Astrocyte of the cerebellum (primary cell): ENCODE results near the gene LEMD1.
A peak's percentile ranks its signal among the peaks of the same experiment; 100 is the strongest.

Experiments
- DNase-seq: peaks from one replicate; pipeline ENCODE4 v3.0.0-alpha.2; 2011; ENCODE audit warnings: low read depth
- H3K4me3 ChIP-seq: 2 replicates; pipeline ENCODE4 v1.5.1; 2011; ENCODE audit warnings: mild to moderate bottlenecking, low read depth, low read length, moderate library complexity
- in situ Hi-C: cut with HindIII; loops from 2 replicates; pipeline ENCODE4 v1.10.0; 2017; ENCODE audit warnings: low sequenced_read_pairs
- TF ChIP-seq, protein P1 (sequence below): IDR thresholded peaks from 2 replicates; pipeline ENCODE4 v1.5.1; 2012; ENCODE audit warnings: low read length, low read depth, moderate library complexity, mild to moderate bottlenecking; ENCODE audit errors: missing control alignments

The LEMD1 gene, protein sequence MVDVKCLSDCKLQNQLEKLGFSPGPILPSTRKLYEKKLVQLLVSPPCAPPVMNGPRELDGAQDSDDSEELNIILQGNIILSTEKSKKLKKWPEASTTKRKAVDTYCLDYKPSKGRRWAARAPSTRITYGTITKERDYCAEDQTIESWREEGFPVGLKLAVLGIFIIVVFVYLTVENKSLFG

GRCh38 chr1:205421798-205422197, at the start of gene LEMD1:
Gene LEMD1, minus strand, starts transcription at chr1:205422056. Its CDS starts 1,520 bp downstream, at chr1:205420536.
- H3K4me3 ChIP-seq: no peak within 1 kb of the TSS
- TF ChIP-seq, protein P1, sequence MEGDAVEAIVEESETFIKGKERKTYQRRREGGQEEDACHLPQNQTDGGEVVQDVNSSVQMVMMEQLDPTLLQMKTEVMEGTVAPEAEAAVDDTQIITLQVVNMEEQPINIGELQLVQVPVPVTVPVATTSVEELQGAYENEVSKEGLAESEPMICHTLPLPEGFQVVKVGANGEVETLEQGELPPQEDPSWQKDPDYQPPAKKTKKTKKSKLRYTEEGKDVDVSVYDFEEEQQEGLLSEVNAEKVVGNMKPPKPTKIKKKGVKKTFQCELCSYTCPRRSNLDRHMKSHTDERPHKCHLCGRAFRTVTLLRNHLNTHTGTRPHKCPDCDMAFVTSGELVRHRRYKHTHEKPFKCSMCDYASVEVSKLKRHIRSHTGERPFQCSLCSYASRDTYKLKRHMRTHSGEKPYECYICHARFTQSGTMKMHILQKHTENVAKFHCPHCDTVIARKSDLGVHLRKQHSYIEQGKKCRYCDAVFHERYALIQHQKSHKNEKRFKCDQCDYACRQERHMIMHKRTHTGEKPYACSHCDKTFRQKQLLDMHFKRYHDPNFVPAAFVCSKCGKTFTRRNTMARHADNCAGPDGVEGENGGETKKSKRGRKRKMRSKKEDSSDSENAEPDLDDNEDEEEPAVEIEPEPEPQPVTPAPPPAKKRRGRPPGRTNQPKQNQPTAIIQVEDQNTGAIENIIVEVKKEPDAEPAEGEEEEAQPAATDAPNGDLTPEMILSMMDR: no peak
- in situ Hi-C loops: no loop called here
- no peak for DNase-seq

DNA sequence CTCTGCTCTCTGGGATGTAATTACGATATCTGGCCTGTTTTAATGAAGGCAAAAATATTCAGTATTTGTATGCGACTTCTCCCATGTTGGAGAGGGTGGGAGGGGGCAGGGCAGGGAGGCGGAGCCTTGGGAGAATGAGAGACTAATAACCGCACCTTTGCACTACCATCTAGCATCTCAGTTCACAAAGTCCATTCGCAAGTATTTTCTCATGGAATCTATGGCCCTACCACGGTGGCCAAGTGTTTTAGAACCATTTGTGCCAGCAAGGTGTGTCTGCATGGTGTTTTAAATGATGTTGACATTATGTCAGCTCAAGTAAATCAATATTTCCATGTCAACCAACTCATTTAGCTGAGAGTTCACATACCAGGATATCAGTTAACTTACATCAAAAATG, 48.3 kb upstream of the LEMD1 start:
- DNase-seq: no peak
- in situ Hi-C loops: no loop called here
- H3K4me3 ChIP-seq: no peak overlapping the region
- TF ChIP-seq, protein P1: no peak

GRCh38 chr1:205466595-205467220, 44.9 kb upstream of the LEMD1 start:
- DNase-seq: no peak
- no peak overlapping the region for H3K4me3 ChIP-seq
- in situ Hi-C loops: no loop called here
- TF ChIP-seq, protein P1: no peak

DNA sequence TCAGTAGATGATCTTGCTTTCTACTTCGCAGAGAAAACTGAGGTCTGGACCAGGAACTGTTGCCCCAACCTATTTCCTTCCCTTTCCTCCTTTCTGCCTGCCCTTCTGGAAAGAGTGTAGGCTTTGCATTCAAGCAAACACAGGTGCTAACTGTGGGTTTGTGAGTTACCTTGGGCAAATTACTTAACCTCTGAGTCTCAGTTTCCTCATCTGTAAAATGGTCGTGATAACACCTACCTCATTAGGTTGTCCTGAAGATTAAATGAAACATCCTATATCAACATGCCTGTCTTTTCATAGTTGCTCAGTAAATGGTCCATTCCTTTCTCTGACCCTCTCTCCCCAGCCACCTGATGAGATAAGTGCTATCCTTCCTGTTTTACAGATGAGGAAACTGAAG, 43.5 kb upstream of the LEMD1 start:
- TF ChIP-seq, protein P1: no peak
- in situ Hi-C loops: no loop called here
- DNase-seq: no peak
- no peak overlapping the region for H3K4me3 ChIP-seq

- in situ Hi-C loops: no loop called here
- no peak overlapping the region for H3K4me3 ChIP-seq
- TF ChIP-seq, protein P1: no peak
- DNase-seq: peak; percentile 37
Measured at GRCh38 chr1:205458777-205459566, 37.1 kb upstream of the LEMD1 start.

DNA sequence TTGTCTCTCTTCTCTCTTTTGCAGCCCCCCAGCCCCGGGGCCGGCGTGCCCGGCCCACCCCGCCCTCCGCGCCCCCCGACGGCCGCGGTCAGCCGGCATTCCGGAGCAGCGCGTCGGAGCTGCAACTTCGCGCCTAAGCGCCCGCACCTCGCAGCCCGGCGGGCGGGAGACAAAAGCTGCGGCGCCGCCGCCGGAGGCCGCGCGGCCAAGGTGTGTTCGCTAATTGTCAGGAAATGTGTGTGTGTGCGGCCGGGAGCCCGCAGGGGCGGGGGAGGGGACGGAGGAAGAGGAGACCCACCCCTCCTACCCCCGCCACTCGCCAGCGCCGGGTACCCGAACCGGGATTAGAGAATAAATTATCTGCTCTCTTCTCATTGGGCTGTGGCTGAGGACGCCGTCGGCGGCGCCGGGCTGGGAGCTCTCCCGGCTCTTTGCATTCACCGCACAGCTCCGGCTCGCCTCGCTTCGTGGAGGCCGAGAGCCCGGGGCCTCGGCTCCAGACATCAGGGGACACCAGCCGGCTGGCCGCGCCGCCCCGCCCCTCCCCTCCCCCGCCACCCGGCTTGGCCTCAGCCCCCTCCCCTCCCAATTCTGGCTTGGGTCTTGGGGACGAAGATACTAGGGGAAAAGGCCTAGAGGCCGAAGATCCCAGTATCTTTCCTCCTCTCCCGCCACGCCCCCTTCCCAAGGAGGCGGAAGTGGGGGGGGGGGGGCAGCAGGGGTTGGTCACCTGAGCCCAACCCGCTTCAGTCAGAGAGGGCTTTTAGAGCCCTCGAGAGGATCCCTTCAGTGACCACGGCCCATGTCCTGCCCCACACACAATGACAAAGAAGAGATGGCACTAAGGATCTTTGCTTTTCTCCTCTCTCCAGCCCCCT, 35.3 kb upstream of the LEMD1 start:
- no peak for DNase-seq
- in situ Hi-C loops: no loop called here
- no peak overlapping the region for H3K4me3 ChIP-seq
- TF ChIP-seq, protein P1: no peak
